Activated naive CD8-positive, alpha-beta T cell (primary cell): ENCODE measurements around the gene OSCP1.

Experiments
- H3K27ac Mint-ChIP-seq: one replicate; pipeline ENCODE4 v1.8.0; 2021; ENCODE audit warnings: mixed read lengths
- H3K27me3 Mint-ChIP-seq: one replicate; pipeline ENCODE4 v1.8.0; 2021; ENCODE audit warnings: mixed read lengths
- H3K36me3 Mint-ChIP-seq: one replicate; pipeline ENCODE4 v1.8.0; 2021; ENCODE audit warnings: mixed read lengths
- H3K4me1 Mint-ChIP-seq: one replicate; pipeline ENCODE4 v1.8.0; 2021; ENCODE audit warnings: low read depth, mixed read lengths
- H3K4me3 Mint-ChIP-seq: one replicate; pipeline ENCODE4 v1.8.0; 2021; ENCODE audit warnings: mild to moderate bottlenecking, mixed read lengths
- H3K9me3 Mint-ChIP-seq: one replicate; pipeline ENCODE4 v1.8.0; 2021; ENCODE audit warnings: low read depth, mixed read lengths

Gene OSCP1

DNA sequence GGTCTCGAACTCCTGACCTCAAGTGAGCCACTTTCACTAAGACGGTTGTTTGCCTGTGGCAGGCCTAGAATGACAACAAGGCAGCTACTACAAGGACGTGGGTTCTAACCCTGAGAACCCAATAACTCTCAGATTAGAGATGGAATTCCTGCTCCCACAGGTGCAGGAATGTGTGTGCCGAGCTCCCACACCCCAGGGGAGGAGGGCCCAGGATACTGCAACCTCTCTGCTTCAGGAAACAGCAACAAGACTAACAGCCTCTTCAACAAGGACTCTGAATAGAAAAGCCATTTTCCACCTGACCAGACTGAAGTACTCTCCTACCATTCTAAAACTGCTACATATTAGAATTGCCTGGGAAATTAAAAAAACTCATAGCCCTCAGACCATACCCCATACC is 57.4 kb downstream of the OSCP1 start:
- H3K36me3 Mint-ChIP-seq = peaks cover 17% of the 10 kb centered on the region
- H3K4me1 Mint-ChIP-seq = peaks cover 29% of the 10 kb centered on the region
- no peak overlapping the region for H3K27ac Mint-ChIP-seq
- no peak overlapping the region for H3K4me3 Mint-ChIP-seq
- H3K27me3 Mint-ChIP-seq = no peaks in the 10 kb centered on the region
- no peaks in the 10 kb centered on the region for H3K9me3 Mint-ChIP-seq

GRCh38 chr1:36391271-36391670 is 59.0 kb downstream of the OSCP1 start:
- Mint-ChIP-seq H3K36me3 (peaks cover 13% of the 10 kb centered on the region), H3K4me1 (peaks cover 33% of the 10 kb centered on the region), H3K27ac (no peak overlapping the region), H3K9me3 (no peaks in the 10 kb centered on the region), H3K4me3 (no peak overlapping the region), H3K27me3 (no peaks in the 10 kb centered on the region)

- no peaks in the 10 kb centered on the region for H3K9me3 Mint-ChIP-seq
- peaks cover 12% of the 10 kb centered on the region for H3K36me3 Mint-ChIP-seq
- H3K4me3 Mint-ChIP-seq = no peak overlapping the region
- peaks cover 32% of the 10 kb centered on the region for H3K4me1 Mint-ChIP-seq
- H3K27ac Mint-ChIP-seq = no peak overlapping the region
- H3K27me3 Mint-ChIP-seq = no peaks in the 10 kb centered on the region
These were observed 59.8 kb downstream of the OSCP1 start for GRCh38 chr1:36390411-36390810.

DNA sequence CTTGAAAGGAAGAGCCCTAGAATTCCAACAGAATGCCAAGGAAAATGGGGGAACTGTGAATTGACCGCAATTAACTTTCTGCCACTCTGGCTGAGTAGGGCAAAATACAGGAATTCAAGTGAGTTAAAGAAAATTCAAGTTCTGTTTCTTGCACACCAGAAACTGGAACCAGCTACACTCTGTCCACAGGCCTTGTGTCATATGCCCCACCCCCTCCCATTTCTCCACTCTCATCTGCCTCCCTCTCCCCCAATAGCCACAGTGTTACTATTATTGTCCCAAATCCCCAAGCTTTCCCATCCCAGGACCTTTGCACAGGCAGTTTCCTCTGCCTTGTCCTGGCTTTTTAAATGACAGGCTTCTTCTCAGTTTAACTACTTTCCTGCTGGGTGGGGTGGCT is 60.3 kb downstream of the OSCP1 start:
- Mint-ChIP-seq H3K36me3 (peaks cover 12% of the 10 kb centered on the region), H3K4me3 (no peak overlapping the region), H3K9me3 (no peaks in the 10 kb centered on the region), H3K27ac (no peak overlapping the region), H3K27me3 (no peaks in the 10 kb centered on the region), H3K4me1 (peaks cover 31% of the 10 kb centered on the region)

DNA sequence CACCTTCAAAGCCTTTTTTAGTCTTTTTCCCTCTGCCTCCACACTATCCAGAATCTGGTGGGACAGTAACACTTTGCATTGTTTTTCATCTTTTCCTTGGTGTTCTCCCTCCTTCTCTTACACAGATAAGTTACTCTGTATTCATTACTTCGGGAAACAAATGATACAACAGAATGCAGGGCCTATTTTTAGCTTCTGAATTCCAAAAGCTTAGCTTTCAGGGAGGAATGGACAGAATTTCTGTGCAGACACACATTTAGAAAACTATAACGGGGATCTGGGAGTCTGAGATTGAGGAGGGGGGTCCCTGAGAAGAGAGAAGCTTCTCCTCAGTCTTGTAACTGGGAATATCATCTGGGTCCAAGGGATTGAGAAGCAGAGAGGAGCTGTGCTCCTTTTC is 61.0 kb downstream of the OSCP1 start:
- H3K9me3 Mint-ChIP-seq = no peaks in the 10 kb centered on the region
- no peaks in the 10 kb centered on the region for H3K27me3 Mint-ChIP-seq
- peak overlapping the region; percentile 59 for H3K27ac Mint-ChIP-seq
- H3K36me3 Mint-ChIP-seq = peaks cover 13% of the 10 kb centered on the region
- peaks cover 36% of the 10 kb centered on the region for H3K4me1 Mint-ChIP-seq
- H3K4me3 Mint-ChIP-seq = no peak overlapping the region

- peak overlapping the region; percentile 98 for H3K27ac Mint-ChIP-seq
- H3K4me3 Mint-ChIP-seq = peak overlapping the region; percentile 92
- peaks cover 49% of the 10 kb centered on the region for H3K4me1 Mint-ChIP-seq
- no peaks in the 10 kb centered on the region for H3K9me3 Mint-ChIP-seq
- H3K36me3 Mint-ChIP-seq = peaks cover 8% of the 10 kb centered on the region
- no peaks in the 10 kb centered on the region for H3K27me3 Mint-ChIP-seq
These were observed 62.9 kb downstream of the OSCP1 start for GRCh38 chr1:36387141-36387949.

DNA sequence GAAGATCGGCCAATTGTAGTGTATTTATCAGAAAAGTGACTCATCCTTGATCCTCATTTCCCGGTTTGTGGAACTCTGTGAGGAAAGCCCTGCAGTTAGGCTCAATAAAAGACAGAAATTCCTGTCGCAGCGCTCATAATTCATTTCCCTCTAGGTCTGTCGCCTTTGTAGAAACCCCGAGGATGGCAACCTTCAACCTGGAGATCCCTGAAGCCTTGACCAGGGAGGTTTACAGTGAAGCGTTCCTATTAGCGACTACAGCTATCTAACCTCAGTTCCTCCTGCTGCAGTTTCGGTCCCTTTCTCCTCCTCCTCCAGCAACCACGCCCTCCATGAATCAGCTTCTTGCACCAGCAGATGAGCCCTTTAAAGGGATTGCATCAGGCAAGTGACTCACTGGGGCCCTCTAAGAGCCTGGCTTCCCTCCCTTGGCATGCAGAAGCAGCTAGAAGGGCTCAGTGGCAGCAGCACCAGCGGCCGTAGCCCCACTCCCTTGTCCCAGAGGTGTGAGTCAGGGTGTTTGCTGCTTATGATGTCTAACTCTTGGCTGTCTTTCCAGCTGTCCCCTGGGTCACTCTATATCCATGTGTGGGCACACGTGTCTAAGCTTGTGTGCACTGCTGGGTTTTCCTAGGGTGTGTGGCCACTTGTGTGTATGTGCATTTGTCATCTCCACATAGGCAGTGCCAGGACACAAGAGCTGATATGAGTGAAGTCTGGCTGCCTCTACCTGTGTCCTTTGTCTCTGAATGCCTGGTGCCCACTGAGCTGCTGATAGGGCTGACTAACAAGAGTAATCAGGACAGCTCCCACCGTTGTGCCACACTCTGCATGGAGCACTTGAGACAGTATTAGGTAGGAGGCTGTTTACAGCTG is 63.7 kb downstream of the OSCP1 start:
- no peaks in the 10 kb centered on the region for H3K9me3 Mint-ChIP-seq
- peak overlapping the region; percentile 98 for H3K27ac Mint-ChIP-seq
- H3K4me1 Mint-ChIP-seq = peaks cover 56% of the 10 kb centered on the region
- H3K36me3 Mint-ChIP-seq = peaks cover 6% of the 10 kb centered on the region
- peak overlapping the region; percentile 92 for H3K4me3 Mint-ChIP-seq
- H3K27me3 Mint-ChIP-seq = no peaks in the 10 kb centered on the region

GRCh38 chr1:36385410-36386264 is 64.6 kb downstream of the OSCP1 start, which contains the start of gene STK40:
Gene STK40 (minus strand): TSS chr1:36385924. CDS start chr1:36361332, 24,592 bp downstream.
- Mint-ChIP-seq H3K4me3 (peak within 1 kb of the TSS; percentile 92), H3K27me3 (no peaks in the 10 kb centered on the region), H3K27ac (peak within 1 kb of the TSS; percentile 98), H3K9me3 (no peaks in the 10 kb centered on the region), H3K4me1 (peaks cover 61% of the 10 kb centered on the region), H3K36me3 (peaks cover 5% of the 10 kb centered on the region)

DNA sequence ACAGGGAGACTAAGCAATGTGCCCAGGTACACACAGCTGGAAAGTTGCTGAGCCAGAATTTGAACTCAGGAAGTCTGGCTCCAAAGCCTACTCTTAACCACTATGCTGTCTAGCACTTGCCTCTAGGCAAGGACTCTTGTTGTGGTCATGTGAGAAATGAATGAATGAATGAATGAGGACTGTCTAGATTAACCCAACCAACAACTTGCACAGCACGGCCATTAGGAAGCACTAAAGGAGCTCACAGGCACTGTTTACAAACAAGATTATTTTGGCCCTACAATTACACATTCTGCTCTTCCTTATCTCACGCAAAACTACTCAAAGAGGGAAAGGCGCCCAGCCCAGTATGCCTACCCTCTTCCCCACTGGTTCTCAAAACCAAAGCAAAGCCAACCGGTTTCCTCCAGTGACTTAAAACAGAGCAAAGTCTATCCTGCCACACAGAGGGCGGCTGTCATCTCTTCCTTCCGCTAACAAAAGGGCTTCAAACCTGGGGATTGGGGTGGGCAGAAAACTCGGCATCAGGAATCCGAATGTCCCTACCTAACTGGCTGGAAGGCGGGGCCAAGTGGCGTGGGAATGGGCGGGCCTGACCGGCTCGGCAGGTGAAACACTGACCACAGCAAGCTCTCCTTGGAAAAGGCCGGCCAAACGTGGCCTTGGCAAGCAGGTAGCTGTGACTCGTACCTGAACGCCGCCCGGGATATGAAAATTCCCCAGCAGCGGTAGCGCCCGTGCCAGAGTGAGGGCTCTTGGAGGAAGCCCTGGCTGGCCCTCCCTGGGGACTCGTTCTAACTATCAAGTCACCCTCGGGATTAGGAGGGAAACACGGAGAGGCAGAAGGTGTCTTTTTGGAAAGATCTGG is 65.5 kb downstream of the OSCP1 start:
- H3K9me3 Mint-ChIP-seq = no peaks in the 10 kb centered on the region
- H3K27ac Mint-ChIP-seq = peak overlapping the region; percentile 90

GRCh38 chr1:36383240-36383639 is 67.0 kb downstream of the OSCP1 start:
- H3K4me1 Mint-ChIP-seq = peaks cover 76% of the 10 kb centered on the region
- peaks cover 2% of the 10 kb centered on the region for H3K36me3 Mint-ChIP-seq
- no peaks in the 10 kb centered on the region for H3K27me3 Mint-ChIP-seq
- no peaks in the 10 kb centered on the region for H3K9me3 Mint-ChIP-seq
- peak overlapping the region; percentile 78 for H3K27ac Mint-ChIP-seq
- peak overlapping the region; percentile 52 for H3K4me3 Mint-ChIP-seq

More for the DNA sequence above, 65.5 kb downstream of the OSCP1 start:
- H3K36me3 Mint-ChIP-seq = peaks cover 5% of the 10 kb centered on the region
- peak overlapping the region; percentile 92 for H3K4me3 Mint-ChIP-seq
- peaks cover 70% of the 10 kb centered on the region for H3K4me1 Mint-ChIP-seq
- no peaks in the 10 kb centered on the region for H3K27me3 Mint-ChIP-seq

DNA sequence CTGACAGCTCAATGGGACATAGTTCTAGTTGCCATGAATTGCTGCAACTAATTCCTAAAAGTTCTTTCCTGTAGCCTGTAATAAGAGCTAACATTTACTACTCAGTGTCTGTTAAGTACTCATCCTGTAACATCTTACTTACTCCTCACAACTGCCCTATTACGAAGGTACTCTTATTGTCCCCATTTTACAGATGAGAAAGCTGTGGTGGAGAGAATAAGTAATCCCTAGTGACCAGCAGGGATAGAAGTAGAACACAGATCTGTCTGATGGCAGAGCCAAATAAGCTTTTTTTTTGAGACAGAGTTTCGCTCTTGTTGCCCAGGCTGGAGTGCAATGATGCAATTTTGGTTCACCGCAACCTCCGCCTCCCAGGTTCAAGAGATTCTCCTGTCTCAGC is 67.6 kb downstream of the OSCP1 start:
- Mint-ChIP-seq H3K4me1 (peaks cover 79% of the 10 kb centered on the region), H3K27me3 (no peaks in the 10 kb centered on the region), H3K36me3 (peaks cover 2% of the 10 kb centered on the region), H3K4me3 (no peak overlapping the region), H3K27ac (no peak overlapping the region), H3K9me3 (no peaks in the 10 kb centered on the region)

DNA sequence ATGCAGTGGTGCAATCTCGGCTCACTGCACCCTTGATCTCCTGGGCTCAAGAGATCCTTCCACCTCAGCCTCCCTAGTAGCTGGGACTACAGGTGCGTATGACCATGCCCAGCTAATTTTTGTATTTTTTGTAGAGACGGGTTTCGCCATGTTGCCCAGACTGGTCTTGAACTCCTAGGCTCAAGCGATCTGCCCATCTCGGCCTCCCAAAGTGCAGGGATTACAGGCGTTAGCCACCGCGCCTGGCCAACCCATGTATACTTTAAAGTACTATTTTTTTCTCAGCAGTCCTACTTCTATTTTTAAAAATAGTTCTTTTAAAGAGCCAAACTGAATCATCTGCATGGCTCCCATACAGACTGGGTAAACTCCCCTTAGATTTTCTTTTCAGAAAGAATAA is 68.0 kb downstream of the OSCP1 start:
- H3K4me1 Mint-ChIP-seq = peaks cover 77% of the 10 kb centered on the region
- H3K27ac Mint-ChIP-seq = peak overlapping the region; percentile 54
- no peaks in the 10 kb centered on the region for H3K27me3 Mint-ChIP-seq
- H3K36me3 Mint-ChIP-seq = peaks cover 2% of the 10 kb centered on the region
- H3K9me3 Mint-ChIP-seq = no peaks in the 10 kb centered on the region
- no peak overlapping the region for H3K4me3 Mint-ChIP-seq

DNA sequence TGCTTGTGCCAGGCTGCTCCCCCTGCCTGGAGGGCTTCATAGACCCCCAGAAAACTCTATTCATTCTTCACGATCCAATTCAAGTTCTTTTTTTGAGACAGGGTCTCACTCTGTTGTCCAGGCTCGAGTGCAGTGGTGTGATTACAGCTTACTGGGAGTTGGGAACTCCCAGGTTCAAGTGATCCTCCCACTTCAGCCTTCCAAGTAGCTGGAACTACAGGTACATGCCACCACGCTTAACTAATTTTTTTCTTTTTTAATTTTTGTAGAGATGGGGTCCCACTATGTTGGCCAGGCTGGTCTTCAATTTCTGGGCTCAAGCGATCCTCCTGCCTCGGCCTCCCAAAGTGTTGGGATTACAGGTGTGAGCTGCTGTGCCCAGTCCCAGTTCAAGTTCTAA is 68.8 kb downstream of the OSCP1 start:
- Mint-ChIP-seq H3K4me1 (peaks cover 71% of the 10 kb centered on the region), H3K4me3 (no peak overlapping the region), H3K9me3 (no peaks in the 10 kb centered on the region), H3K27ac (peak overlapping the region; percentile 54), H3K36me3 (peaks cover 2% of the 10 kb centered on the region), H3K27me3 (no peaks in the 10 kb centered on the region)

- Mint-ChIP-seq H3K27me3 (no peaks in the 10 kb centered on the region), H3K4me1 (peaks cover 73% of the 10 kb centered on the region), H3K4me3 (no peak overlapping the region), H3K9me3 (no peaks in the 10 kb centered on the region), H3K36me3 (peaks cover 2% of the 10 kb centered on the region), H3K27ac (peak overlapping the region; percentile 67)
These were observed 69.5 kb downstream of the OSCP1 start for GRCh38 chr1:36380782-36381181.
